Upper lobe of left lung (tissue), 6 donors: ENCODE measurements around the gene LRRD1. TPM values are rescaled to one million over a fixed set of nuclear protein-coding genes. Genes with fewer than 3 reads are reported as not detected.

Source experiments
- ATAC-seq, 2 donors: fragments of 200-7000 bp; cut with Tn5 transposase; one replicate each; pipeline ENCODE4 v1.9.1; 2022; ENCODE audit warnings: mild to moderate bottlenecking in 2 of 2, moderate library complexity in 2 of 2; ENCODE audit not compliant: low FRiP score in 2 of 2
- DNase-seq, 2 donors: peaks; one replicate each; pipeline ENCODE4 v3.0.0-alpha.2; 2019 to 2020
- H3K27ac ChIP-seq, 4 donors: fragments of 200-600 bp; sonication (generic); one replicate each; pipeline ENCODE4 v1.5.1; 2016 to 2019
- H3K27me3 ChIP-seq, 4 donors: fragments of 200-600 bp; sonication (generic); one replicate each; pipeline ENCODE4 v1.5.1; 2017 to 2019
- H3K36me3 ChIP-seq, 4 donors: fragments of 200-600 bp; sonication (generic); one replicate each; pipeline ENCODE4 v1.5.1; 2016 to 2019
- H3K4me1 ChIP-seq, 4 donors: fragments of 200-600 bp; sonication (generic); one replicate each; pipeline ENCODE4 v1.5.1; 2018 to 2019
- H3K4me3 ChIP-seq, 4 donors: fragments of 200-600 bp; sonication (generic); one replicate each; pipeline ENCODE4 v1.5.1; 2017 to 2019; ENCODE audit warnings: mild to moderate bottlenecking in 2 of 4, moderate library complexity in 1 of 4
- H3K9me3 ChIP-seq, 4 donors: fragments of 200-600 bp; sonication (generic); one replicate each; pipeline ENCODE4 v1.5.1; 2018 to 2019
- EP300 ChIP-seq, 4 donors: sonication (generic); formaldehyde crosslinking; IDR thresholded peaks; one replicate each; pipeline ENCODE4 v1.5.1; 2017; ENCODE audit warnings: antibody characterized with exemption in 4 of 4, control low read depth in 2 of 4
- POLR2A ChIP-seq, 4 donors: fragments of 450-650 bp; IDR thresholded peaks; one replicate each; pipeline ENCODE4 v1.5.1; 2016 to 2017; ENCODE audit warnings: antibody characterized with exemption in 4 of 4, mild to moderate bottlenecking in 2 of 4
- POLR2AphosphoS5 ChIP-seq, 2 donors: sonication (generic); formaldehyde crosslinking; IDR thresholded peaks; one replicate each; pipeline ENCODE4 v1.5.1; 2017; ENCODE audit warnings: antibody characterized with exemption in 2 of 2
- WGBS, 2 donors: methylation state at CpG; one replicate each; pipeline ENCODE4 v1.1.5; 2017 to 2018; 5-methylcytosine and 5-hydroxymethylcytosine counted together
- total RNA-seq, 6 donors: library from RNA; depleted of rRNA in 4 of 6; stranded (reverse); fragments of >200 nt in 4 of 6; gene quantifications; one replicate each; pipeline versions ENCODE4 v1.1.0 to v1.2.1, GENCODE V29; 2016 to 2021
- TF ChIP-seq, protein P1 (sequence below), 6 experiments: fragments of 450-650 bp in 4 of 6; fragments of 200-600 bp in 2 of 6; sonication (generic) in 2 of 6; IDR thresholded peaks; one replicate each; pipeline ENCODE4 v1.5.1; 2016 to 2019; ENCODE audit warnings: antibody characterized with exemption in 6 of 6
- donor health status: DM: no; HTN: no; CAD: no; lungs with moderate emphysema.
- donor health status: DM: no; HTN: yes; CAD: no; lungs with severe emphysema.

Gene LRRD1
- under 1 TPM in 1 of 6 donors, not detected in 5; 0.20 TPM for total RNA-seq

DNA sequence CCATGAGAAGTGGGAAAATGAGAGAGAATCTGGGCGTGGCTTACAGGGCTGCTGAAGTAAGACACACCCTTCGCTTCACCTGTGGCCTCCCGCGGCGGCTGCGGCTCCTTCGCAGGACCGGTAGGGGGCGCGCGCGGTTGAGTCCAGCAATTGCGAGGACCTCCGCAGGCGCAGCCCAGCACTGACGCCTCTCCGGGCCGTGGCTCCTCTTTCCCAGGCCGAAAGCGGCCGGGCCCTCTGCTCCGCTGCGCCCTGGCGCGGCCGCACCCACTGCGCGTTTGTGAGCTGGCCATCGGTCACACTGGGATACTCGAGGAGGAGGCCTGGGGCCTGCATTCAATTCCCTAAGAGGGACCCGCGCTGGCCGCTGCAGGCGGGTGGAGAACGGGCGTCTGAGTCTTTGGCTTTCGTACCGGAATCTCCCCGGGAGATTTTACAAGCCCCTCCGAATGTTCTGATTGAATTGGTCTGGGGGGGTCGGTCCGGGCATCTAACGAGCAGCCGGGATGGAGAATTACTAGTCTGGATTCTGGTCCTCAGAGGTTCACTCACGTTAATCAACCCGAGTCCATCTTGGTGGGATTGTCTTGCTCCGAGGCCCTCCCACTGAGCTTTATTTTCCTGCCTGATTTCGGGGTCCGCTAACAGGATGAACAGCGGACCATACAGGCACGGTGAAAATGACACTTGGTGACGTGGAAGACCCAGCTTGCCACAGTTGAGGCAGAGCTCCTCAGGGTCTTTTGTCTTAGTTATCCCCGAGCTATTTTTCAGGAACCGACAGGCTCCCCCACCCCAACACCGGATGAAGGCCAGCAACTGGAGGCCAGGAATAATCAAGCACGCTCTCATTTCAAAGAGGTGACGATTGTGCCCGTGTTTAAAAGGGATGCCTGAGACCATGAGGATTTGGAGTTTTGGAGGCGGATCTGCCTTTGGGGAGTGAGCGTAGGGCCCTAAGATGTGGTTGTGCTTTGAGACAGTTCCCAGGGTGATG lies at the start of gene LRRD1:
LRRD1 (minus strand) TSS at position 215 of the 997 bp plus-strand sequence. CDS start 13,940 bp downstream, outside the sequence.
- ATAC-seq (peak; percentile 99), DNase-seq (peak; percentile 95 to 97)
- Histone ChIP-seq H3K27ac (peak within 1 kb of the TSS; percentile 58 to 86 (median 66)), H3K27me3 (no peaks in the 10 kb centered on the region), H3K4me3 (peak within 1 kb of the TSS; percentile 23 to 53 (median 50)), H3K4me1 (peaks cover 0 to 12% (median 0%) of the 10 kb centered on the region in 4 donors), H3K36me3 (no peaks in the 10 kb centered on the region), H3K9me3 (no peaks in the 10 kb centered on the region)
- WGBS, 2 donors: 9 to 11% methylated on average over 44 to 54 of the region's 60 CpGs
- TF ChIP-seq POLR2AphosphoS5 (IDR thresholded peaks at IDR 0.05) (no peak), EP300 (IDR thresholded peaks at IDR 0.05) (no peak), POLR2A (IDR thresholded peaks at IDR 0.05) (peak in 1 of 4 donors; percentile 41)
- TF ChIP-seq, protein P1, sequence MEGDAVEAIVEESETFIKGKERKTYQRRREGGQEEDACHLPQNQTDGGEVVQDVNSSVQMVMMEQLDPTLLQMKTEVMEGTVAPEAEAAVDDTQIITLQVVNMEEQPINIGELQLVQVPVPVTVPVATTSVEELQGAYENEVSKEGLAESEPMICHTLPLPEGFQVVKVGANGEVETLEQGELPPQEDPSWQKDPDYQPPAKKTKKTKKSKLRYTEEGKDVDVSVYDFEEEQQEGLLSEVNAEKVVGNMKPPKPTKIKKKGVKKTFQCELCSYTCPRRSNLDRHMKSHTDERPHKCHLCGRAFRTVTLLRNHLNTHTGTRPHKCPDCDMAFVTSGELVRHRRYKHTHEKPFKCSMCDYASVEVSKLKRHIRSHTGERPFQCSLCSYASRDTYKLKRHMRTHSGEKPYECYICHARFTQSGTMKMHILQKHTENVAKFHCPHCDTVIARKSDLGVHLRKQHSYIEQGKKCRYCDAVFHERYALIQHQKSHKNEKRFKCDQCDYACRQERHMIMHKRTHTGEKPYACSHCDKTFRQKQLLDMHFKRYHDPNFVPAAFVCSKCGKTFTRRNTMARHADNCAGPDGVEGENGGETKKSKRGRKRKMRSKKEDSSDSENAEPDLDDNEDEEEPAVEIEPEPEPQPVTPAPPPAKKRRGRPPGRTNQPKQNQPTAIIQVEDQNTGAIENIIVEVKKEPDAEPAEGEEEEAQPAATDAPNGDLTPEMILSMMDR (IDR thresholded peaks at IDR 0.05): peak; percentile 95 to 97 (median 96)

DNA sequence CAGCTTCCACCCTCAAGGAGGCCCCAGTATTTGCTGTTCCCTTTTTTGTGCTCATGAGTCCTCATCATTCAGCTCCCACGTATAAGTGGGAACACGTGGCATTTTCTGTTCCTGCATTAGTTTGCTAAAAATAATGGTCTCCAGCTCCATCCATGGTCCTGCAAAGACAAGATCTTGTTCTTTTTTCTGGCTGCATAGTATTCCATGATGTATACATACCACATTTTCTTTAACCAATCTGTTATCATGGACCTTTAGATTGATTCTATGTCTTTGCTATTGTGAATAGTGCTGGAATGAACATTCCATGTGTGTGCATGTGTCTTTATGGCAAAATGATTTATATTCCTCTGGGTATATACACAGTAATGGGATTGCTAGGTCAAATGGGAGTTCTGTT lies 49.8 kb upstream of the LRRD1 start:
- ATAC-seq (no peak), DNase-seq (no peak)
- Histone ChIP-seq H3K36me3 (peaks cover 3 to 82% (median 53%) of the 10 kb centered on the region in 4 donors), H3K4me3 (no peak overlapping the region), H3K9me3 (no peaks in the 10 kb centered on the region), H3K4me1 (no peaks in the 10 kb centered on the region), H3K27me3 (no peaks in the 10 kb centered on the region), H3K27ac (no peak overlapping the region)
- TF ChIP-seq, protein P1 (IDR thresholded peaks at IDR 0.05): no peak
- no peak for TF ChIP-seq POLR2A (IDR thresholded peaks at IDR 0.05)
- TF ChIP-seq EP300 (IDR thresholded peaks at IDR 0.05): no peak
- no peak for TF ChIP-seq POLR2AphosphoS5 (IDR thresholded peaks at IDR 0.05)
- WGBS, 2 donors: 96 to 100% methylated on average over 2 of the region's 2 CpGs

- 100% methylated on average over 2 of the region's 2 CpGs for WGBS, 2 donors
- no peaks in the 10 kb centered on the region for H3K9me3 ChIP-seq
- no peak overlapping the region for H3K27ac ChIP-seq
- H3K4me3 ChIP-seq: no peak overlapping the region
- no peak for DNase-seq
- no peak for TF ChIP-seq EP300 (IDR thresholded peaks at IDR 0.05)
- TF ChIP-seq, protein P1 (IDR thresholded peaks at IDR 0.05): no peak
- no peak for TF ChIP-seq POLR2A (IDR thresholded peaks at IDR 0.05)
- no peak for TF ChIP-seq POLR2AphosphoS5 (IDR thresholded peaks at IDR 0.05)
- no peaks in the 10 kb centered on the region for H3K27me3 ChIP-seq
- ATAC-seq: no peak
- H3K4me1 ChIP-seq: no peaks in the 10 kb centered on the region
- peaks cover 3 to 81% (median 51%) of the 10 kb centered on the region in 4 donors for H3K36me3 ChIP-seq
These were observed 49.2 kb upstream of the LRRD1 start for GRCh38 chr7:92228100-92228499.

DNA sequence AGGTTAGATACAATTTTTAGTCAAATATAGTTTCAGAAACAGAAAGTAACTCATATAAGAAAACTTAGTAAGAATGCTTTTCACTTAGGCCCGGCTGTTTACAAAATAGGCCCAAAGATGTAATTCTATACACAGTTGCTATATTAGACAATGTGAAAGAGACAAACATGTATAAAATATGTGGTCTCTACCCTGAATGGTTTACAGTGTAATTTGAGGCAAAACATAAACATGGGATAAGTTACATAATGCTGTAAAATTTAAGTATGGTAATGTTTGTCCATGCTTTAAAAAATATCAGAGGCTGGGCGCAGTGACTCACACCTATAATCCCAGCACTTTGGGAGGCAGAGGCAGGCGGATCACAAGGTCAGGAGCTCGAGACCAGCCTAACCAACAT lies 48.0 kb upstream of the LRRD1 start:
- H3K36me3 ChIP-seq: peaks cover 3 to 80% (median 49%) of the 10 kb centered on the region in 4 donors
- no peak for DNase-seq
- 95 to 96% methylated on average over 4 of the region's 4 CpGs for WGBS, 2 donors
- no peaks in the 10 kb centered on the region for H3K4me1 ChIP-seq
- H3K27ac ChIP-seq: no peak overlapping the region
- no peak overlapping the region for H3K4me3 ChIP-seq
- no peaks in the 10 kb centered on the region for H3K27me3 ChIP-seq
- ATAC-seq: no peak
- TF ChIP-seq POLR2A (IDR thresholded peaks at IDR 0.05) (no peak), POLR2AphosphoS5 (IDR thresholded peaks at IDR 0.05) (no peak), EP300 (IDR thresholded peaks at IDR 0.05) (no peak)
- TF ChIP-seq, protein P1 (IDR thresholded peaks at IDR 0.05): no peak
- no peaks in the 10 kb centered on the region for H3K9me3 ChIP-seq
